SK-N-MC (cell line): Measurements from ENCODE around the gene TRIM17.

Source experiments
- EZH2 ChIP-seq: fragments of 200-600 bp; sonication (generic); IDR thresholded peaks from one replicate; pipeline ENCODE4 v1.6.1; 2017; ENCODE audit warnings: antibody characterized with exemption
- POLR2AphosphoS5 ChIP-seq: IDR thresholded peaks from 2 replicates; pipeline ENCODE4 v1.6.1; 2012; ENCODE audit warnings: mild to moderate bottlenecking, low read depth, low read length, borderline replicate concordance

DNA sequence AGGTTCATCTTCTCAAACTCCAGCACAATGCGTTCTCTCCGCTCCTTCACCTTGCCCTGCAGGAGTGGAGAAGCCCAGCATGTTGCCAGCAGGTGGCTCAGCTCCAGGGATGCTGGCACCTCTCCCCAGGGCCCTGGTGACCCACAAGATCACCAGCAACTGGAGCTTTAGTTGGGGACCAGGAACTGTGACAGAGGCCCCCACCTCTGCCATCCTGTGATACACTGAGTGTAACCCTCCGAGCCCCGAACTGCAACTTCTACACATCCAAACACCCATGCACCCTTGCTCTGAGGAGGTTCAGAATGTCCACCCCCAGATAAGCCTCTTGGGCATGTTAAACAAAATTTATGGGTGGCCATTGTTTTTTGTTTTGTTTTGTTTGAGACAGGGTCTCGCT is 5.5 kb downstream of the TRIM17 start:
- TF ChIP-seq EZH2, result no peak
- no peak for TF ChIP-seq POLR2AphosphoS5
